Activated gamma-delta T cell treated with anti-CD3 and anti-CD28 coated beads, Interleukin-2, amount 50 U/mL, for 16 hours (primary cell): ENCODE results near the gene TRMT112.
A peak's percentile ranks its signal among the peaks of the same experiment; 100 is the strongest.
"Not testable (repeated sequence)": the region's sequence is repeated elsewhere in the genome, so short reads cannot be mapped to it uniquely, and the experiment has no call there.

Experiments used
- DNase-seq: peaks from one replicate; pipeline ENCODE4 v3.0.0-alpha.2; 2020; ENCODE audit warnings: low read depth

The TRMT112 gene

GRCh38 chr11:64312947-64313346 lies 4.4 kb downstream of the TRMT112 start:
- DNase-seq, result no peak

GRCh38 chr11:64307795-64308194 lies 9.6 kb downstream of the TRMT112 start:
- DNase-seq, result not testable (repeated sequence)

DNA sequence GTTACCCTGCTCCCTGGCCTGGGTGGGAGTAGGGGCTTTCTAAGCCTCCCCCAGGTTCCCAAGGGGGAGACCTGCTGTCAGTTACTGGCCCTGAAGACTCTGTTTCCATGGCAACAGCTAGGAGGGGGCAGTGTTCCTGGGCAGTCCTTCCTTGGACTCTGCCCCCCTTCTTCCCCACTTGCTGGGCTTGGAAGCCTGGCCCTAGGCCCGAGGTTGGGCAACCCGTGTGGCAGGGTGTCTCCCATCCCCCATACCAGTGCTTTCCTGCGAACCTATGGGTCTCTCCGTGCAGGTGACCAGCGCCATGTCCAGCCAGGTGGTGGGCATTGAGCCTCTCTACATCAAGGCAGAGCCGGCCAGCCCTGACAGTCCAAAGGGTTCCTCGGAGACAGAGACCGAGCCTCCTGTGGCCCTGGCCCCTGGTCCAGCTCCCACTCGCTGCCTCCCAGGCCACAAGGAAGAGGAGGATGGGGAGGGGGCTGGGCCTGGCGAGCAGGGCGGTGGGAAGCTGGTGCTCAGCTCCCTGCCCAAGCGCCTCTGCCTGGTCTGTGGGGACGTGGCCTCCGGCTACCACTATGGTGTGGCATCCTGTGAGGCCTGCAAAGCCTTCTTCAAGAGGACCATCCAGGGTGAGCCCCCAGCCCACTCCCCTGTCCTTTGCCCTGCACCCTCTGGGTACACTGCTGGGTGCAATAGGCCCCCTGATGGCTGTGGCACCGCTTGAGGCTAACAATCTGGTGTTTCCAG lies 10.3 kb downstream of the TRMT112 start:
- DNase-seq, result no peak

- no peak for DNase-seq
Observed at GRCh38 chr11:64306563-64306875, 10.8 kb downstream of the TRMT112 start.

DNA sequence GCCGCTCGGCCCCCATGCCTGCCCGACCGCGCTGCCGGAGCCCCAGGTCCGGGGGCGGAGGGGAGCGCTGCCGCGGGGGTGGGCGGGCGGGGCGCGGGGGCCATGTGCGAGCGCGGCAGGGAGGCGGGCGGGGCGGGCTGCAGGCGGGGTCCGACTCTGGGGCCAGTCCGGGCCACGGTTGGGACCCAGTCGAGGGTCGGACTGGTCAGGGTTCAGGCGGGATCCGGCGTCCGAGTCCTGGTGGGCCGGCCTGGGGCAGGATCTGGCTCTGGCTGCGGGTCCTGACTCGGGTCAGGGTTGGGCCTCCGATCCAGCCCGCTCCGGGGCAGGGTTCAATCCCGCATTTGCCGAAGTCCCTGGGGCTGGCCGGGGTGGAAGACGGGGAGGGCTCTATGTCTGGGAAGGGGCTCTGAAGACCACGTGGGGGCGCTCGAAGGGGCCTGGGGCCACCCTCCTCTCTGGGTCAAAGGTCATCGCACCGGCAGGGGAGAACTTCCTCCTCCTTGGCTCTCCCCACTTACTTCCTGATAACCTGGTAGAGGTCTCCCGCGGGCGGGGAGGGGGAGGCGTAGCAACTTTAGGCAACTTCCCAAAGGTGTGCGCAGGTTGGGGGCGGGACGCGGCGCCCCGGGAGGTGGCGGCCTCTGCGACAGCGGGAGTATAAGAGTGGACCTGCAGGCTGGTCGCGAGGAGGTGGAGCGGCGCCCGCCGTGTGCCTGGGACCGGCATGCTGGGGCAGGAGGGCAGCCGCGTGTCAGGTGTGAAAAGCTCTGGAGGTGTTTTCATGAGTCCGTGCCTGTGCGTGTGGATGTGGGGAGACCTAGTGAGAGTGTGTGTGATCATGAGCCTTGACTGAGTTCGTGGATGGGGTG lies 11.4 kb downstream of the TRMT112 start:
- DNase-seq, result peak; percentile 51

DNA sequence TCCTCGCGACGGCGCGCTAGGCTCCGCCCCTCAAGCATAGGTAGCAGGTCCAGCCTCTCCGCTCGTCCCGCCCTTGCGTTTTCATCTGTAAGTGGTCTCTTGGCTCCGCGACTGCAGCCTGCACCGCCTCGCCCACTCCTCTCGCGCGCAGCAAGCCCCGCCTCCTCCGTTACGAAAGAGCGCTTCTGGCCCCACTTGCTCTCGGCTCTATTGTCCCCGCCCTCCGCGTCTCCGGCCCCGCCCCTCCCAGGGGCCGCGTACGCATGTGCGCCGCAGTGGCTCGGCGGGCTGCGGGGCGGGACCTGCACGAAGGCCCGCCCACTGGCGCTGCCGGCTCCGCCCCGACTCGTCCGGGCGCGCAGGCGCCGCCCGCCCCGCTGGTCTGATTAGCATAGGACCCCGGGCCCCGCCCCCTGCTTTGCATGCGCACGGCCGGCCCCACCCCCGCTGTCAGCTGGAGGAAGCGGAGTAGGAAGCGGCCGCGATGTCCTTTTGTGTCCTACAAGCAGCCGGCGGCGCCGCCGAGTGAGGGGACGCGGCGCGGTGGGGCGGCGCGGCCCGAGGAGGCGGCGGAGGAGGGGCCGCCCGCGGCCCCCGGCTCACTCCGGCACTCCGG lies 12.2 kb downstream of the TRMT112 start, which contains the start of gene ESRRA:
ESRRA (plus strand) TSS at position 450 of the 616 bp plus-strand sequence. CDS start 1,656 bp downstream, outside the sequence.
- peak; percentile 100 for DNase-seq

DNA sequence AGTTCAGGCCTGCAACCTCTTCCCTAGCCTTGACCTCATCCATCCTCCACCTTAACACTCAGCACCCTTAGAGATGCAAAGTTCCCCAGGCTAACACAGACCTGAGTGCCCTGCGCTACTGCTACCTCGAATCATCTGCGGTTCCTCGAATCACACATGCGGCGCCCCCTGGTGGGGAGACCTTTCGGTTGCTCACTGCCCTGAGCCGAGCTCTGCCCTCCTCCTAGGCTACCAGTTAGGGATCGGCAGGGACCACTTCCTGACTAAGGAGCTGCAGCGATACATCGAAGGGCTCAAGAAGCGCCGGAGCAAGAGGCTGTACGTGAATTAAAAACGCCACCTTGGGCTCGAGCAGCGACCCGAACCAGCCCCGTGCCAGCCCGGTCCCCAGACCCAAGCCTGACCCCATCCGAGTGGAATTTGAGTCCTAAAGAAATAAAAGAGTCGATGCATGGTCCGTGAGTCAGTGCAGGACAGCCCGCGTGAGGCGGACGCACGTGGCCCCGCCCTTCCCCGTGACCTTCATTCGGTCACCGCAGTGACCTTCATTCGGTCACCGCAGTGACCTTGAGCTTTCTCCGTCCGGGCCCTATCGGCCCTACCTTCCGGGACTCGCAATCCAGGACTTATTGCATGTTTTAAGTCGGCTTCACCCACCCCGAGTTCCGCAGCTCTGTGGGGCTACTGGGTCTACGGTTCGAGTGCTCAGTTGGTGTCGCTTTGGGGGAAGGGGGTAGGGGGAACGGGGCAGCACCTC lies 12.9 kb downstream of the TRMT112 start:
- DNase-seq, result peak; percentile 93

DNA sequence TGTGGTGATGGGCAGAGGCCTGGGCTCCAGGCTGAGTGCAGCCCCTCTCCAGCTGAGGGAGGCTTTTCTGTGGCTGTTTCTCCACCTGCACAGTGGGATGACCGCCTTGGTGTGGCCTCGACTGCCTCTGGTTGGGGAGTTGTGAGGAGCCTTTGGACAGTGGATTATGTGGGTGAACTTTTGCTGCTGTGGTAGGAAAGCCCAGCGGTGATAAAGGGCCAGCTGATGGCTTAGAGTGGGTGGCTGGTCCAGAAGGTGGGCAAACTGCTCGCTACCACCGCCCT lies 13.4 kb downstream of the TRMT112 start:
- DNase-seq, result no peak

DNA sequence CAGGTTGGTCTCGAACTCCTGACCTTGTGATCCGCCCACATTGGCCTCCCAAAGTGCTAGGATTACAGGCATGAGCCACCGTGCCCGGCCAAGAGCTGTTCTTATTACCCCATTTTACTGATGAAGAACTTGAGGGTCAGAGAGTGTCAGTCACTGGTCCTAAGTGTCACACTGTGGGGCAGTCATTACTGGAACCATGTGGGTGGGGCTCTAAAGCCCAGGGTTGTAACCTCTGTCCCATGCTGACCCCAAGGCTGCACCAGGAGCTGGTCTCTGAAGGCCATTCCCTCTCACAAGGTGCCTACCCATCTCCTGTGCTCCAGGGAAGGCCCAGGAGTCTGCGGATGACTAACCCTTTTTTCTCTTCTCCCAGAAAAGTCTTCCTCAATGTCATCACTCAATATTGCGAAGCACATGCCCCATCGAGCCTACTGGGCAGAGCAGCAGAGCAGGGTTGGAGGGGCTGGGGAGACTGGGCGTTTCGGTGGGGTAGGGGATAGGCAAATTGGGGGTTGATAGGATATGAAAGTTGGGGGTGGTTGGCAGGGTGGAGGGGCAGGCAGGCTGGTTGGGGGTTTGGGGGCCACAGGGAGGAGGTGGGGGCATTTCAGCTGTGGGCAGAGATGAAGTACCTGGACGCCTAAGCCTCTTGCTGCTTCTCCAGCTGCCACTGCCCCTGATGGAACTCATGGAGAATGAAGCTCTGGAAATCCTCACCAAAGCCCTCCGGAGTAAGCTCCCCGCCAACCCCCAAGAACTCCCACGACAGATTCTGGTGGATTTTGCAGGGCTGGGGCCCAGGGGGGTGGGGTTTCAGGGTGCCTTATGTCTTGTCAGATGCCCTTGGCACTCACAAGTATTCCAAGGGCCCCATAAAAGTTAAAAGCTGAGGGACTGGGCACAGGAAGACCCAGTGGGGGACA lies 14.0 kb downstream of the TRMT112 start:
- DNase-seq, result no peak

DNA sequence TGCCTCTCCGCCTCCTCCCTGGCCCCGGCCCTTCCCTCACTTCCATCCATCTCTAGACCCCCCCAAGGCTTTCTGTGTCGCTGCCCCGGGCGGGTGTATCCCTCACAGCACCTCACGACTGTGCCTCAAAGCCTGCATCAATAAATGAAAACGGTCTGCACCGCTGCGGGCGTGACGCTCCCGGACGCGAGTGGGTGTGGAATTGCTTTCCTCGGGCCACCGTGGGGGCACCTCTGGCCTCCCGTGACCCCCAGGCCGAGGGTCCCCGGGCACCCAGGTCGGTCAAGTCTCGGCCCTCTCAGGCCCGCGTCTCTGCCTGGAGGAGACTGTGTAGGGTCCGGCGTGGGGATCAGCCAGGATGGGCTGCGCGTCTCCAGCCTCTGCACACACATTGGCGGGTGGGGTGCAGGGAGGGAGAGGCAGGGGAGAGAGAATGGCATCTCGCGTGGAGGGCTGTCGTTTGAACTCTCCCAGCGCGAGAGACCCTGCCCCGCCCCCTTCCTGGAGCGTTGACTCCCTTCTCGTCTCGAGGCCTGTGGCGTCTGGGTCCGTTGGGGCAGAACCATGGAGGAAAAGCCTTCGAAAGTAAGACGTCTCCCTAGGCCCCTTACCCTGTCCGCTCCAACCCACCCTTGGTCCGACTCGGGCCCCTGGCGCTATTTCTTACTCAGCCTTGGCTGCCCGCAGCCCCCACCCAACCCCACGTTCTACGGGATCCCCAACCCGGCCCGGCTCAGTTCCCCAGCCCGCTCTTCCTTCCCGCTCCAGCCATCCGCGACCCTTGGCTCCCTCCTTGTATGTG lies 17.3 kb downstream of the TRMT112 start, which contains the start of gene CATSPERZ:
CATSPERZ (plus strand) TSS at position 512 of the 802 bp plus-strand sequence; CDS start at position 565, 53 bp downstream.
- no peak for DNase-seq

DNA sequence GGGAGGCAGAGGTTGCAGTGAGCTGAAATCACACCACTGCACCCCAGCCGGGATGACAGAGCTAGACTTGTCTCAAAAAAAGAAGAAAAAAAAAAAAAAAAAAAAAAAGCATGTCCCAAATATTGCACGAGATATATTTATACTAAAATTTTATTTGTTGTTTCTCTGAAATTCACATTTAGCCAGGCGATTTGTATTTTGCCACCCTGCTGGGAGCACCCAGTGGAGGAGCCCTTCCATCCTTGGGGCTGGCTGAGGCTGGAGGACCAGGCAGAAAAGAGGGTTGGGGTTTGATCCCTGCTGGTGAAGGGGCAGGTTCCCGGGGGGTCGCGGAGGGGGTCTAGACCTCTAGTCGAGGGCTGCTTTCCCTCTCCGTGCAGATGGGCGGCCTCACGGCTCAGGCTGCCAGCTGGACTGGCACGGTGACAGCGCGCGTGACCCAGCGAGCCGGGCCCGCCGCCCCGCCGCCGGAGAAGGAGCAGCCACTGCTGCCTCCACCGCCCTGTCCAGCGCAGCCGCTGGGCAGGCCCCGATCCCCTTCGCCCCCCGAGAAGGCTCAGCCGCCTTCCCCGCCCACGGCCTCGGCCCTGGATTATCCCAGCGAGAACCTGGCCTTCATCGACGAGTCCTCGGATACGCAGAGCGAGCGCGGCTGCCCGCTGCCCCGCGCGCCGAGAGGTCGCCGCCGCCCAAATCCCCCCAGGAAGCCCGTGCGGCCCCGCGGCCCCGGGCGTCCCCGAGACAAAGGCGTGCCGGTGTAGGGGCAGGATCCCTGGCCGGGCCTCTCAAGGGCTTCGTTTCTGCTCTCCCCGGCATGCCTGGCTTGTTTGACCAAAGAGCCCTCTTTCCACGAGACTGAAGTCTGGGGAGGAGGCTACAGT lies 18.2 kb downstream of the TRMT112 start:
- no peak for DNase-seq

DNA sequence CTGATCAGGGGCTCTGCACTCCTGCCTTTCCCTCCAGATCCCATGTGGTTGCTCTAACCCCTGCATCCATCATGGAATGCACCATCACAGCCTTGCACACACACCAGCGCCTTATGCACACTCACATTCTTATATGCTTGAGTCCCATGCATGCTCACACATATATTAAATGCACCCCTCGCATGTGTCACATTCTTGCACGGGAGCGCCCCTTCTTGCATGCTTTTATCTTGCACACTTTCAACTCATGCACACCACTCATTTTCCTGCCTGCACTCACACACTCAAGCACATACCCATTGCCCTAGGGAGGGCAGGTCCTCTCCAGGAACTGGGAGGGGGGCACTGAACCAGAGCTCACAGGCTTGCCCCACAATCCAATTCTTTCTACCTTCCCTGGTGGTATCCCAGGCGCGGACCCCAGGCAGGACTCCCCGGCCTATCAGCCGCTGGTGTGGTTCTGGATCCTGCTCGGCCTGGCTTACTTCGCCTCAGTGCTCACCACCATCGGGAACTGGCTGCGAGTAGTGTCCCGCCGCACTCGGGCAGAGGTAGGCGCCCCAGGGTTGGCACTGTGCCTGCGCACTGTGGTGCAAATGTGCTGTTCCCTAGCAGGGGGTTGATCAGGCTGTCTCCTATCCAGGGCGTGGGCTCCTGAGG lies 19.5 kb downstream of the TRMT112 start:
- no peak for DNase-seq

GRCh38 chr11:64296830-64297698 lies 20.3 kb downstream of the TRMT112 start:
- no peak for DNase-seq

DNA sequence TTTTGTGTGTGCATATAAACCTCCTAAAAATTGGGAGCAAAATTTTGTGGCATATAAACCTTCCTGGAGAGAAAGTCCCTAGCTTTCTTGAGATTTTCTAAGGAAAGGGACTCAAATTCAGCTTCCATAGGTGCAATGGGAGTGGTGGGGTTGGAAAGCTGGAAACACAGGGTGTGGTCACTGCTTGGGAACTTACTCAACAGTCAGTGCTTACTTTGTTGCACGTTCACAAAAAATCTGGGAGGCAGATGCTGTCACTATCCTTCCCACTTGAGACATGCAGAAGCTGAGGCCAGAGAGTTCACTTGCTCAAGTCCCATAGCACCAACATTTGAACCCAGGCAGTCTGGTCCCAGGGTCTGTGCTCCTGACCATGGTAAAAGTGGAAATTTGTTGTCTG lies 21.1 kb downstream of the TRMT112 start:
- no peak for DNase-seq

- DNase-seq, result no peak
Observed at GRCh38 chr11:64295760-64296159, 21.6 kb downstream of the TRMT112 start.

DNA sequence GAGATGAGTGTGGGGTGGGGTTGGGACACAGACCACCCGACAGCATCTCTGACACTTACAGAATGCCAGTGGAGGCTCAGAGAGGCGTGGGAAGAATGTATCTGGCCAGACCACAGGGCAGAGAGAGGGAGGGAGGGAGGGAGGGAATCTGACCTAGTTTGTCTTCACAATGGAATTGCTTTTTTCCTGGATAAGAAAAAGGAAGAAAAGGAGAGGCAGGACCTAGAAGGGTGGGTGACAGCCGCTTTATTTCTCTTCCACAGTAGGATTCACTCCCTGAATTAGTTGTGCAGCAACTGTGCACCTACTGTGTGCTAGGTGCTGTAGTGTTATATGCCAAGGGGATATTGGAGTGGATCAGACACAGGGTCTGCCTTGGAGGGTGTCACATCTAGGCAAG lies 22.6 kb downstream of the TRMT112 start:
- DNase-seq, result no peak

DNA sequence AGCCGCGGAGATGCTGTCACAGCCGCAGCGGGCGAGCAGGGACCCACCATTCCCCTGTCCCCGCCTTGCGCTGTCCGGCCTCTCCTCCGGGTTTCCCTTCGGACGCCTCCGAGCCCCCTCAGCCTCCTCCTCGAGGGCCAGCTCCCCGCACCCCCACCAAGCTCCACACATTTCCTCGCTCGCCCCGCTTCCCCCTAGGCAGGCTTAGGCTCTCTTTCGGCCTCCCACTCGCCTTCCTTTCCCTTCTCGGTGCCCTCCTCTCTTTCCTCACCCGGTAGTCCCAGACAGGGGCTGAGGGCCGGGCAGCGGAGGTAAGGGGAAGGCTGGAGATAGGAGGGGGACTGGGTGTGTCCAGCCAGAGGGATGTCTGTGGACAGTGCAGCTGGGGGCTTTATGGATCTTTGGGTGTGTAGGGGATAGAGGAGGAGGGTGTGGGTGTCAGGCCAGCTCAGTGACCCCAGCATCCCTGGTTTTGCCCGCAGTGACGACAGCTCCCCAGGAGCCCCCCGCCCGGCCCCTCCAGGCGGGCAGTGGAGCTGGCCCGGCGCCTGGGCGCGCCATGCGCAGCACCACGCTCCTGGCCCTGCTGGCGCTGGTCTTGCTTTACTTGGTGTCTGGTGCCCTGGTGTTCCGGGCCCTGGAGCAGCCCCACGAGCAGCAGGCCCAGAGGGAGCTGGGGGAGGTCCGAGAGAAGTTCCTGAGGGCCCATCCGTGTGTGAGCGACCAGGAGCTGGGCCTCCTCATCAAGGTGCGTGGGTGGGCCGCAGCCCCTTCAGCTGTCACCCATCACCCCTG lies 24.7 kb downstream of the TRMT112 start:
- no peak for DNase-seq
